Measurements from ENCODE around the gene ERICH4. TPM values are rescaled to one million over a fixed set of nuclear protein-coding genes. Genes with fewer than 3 reads are reported as not detected.

Gene ERICH4
- total and polyA plus RNA-seq, 2 donors (not counting 1 experiment from before 2014, with no cell fraction given), result not detected

- DNase-seq (no peak), ATAC-seq (ENCODE audit: low read depth) (no peak)
- no peaks in the 10 kb centered on the region for H4K20me1 ChIP-seq (ENCODE audit: control insufficient read depth, insufficient read depth, low read length, poor library complexity, severe bottlenecking)
- no peaks in the 10 kb centered on the region for H3K79me2 ChIP-seq (ENCODE audit: control insufficient read depth, insufficient read depth, low read length)
- peaks cover 10 to 11% of the 10 kb centered on the region in 2 donors for H3K4me1 ChIP-seq (ENCODE audit: control insufficient read depth in 2 of 2, insufficient read depth in 2 of 2, low read length in 2 of 2)
- H2AFZ ChIP-seq (ENCODE audit: insufficient read depth, low read depth, low read length, poor library complexity, severe bottlenecking), result no peak overlapping the region
- H3K4me1 Mint-ChIP-seq, result peaks cover 13% of the 10 kb centered on the region
- ChIA-PET CTCF (no interaction called here), POLR2A (no interaction called here)
- H3K9me3 ChIP-seq (ENCODE audit: control extremely low read depth in 1 of 3, control insufficient read depth in 2 of 3, insufficient read depth in 1 of 3, low read length in 2 of 3), result peaks cover 0 to 6% (median 0%) of the 10 kb centered on the region in 3 donors
- H3K9ac ChIP-seq (ENCODE audit: low read length), result no peak overlapping the region
- H3K27ac Mint-ChIP-seq, result no peak overlapping the region
- no peak overlapping the region for H3K4me3 ChIP-seq (ENCODE audit: control extremely low read depth in 1 of 5, extremely low read depth in 1 of 5, insufficient read depth in 1 of 5, low read depth in 2 of 5, low read length in 4 of 5)
- 84% methylated on average over 8 of the region's 8 CpGs for WGBS (ENCODE audit: insufficient coverage)
- no peaks in the 10 kb centered on the region for H3K36me3 ChIP-seq (replicated peaks in 1 of 2; ENCODE audit: control extremely low read depth in 1 of 2, control insufficient read depth in 1 of 2, extremely low read depth in 1 of 2, insufficient read depth in 2 of 2, low read length in 1 of 2)
- TF ChIP-seq CTCF (IDR thresholded peaks at IDR 0.05) (no peak), EZH2 (IDR thresholded peaks at IDR 0.05; ENCODE audit: borderline replicate concordance, insufficient read depth, low read depth, low read length, poor library complexity, severe bottlenecking) (no peak)
- peaks cover 0 to 13% (median 0%) of the 10 kb centered on the region in 4 experiments for H3K27me3 ChIP-seq (replicated peaks in 1 of 4; ENCODE audit: control extremely low read depth in 1 of 4, control insufficient read depth in 3 of 4, insufficient read depth in 4 of 4, low read length in 3 of 4)
- H3K4me2 ChIP-seq (replicated peaks; ENCODE audit: low read depth, low read length, poor library complexity, severe bottlenecking), result no peak overlapping the region
- H3K4me3 Mint-ChIP-seq, result no peak overlapping the region
- intact Hi-C loops (cut with micrococcal nuclease), result no loop called here
- H3K27ac ChIP-seq (ENCODE audit: low read length in 2 of 2), result no peak overlapping the region
- no peaks in the 10 kb centered on the region for H3K9me3 Mint-ChIP-seq (ENCODE audit: insufficient read depth)
- peaks cover 24% of the 10 kb centered on the region for H3K27me3 Mint-ChIP-seq
Measured at GRCh38 chr19:41479757-41480191, 36.8 kb downstream of the ERICH4 start.

GRCh38 chr19:41480336-41480735 lies 37.4 kb downstream of the ERICH4 start:
- no peaks in the 10 kb centered on the region for H4K20me1 ChIP-seq (ENCODE audit: control insufficient read depth, insufficient read depth, low read length, poor library complexity, severe bottlenecking)
- H3K27ac ChIP-seq (ENCODE audit: low read length in 2 of 2), result no peak overlapping the region
- intact Hi-C loops (cut with micrococcal nuclease), result no loop called here
- Mint-ChIP-seq H3K27me3 (peaks cover 28% of the 10 kb centered on the region), H3K9me3 (ENCODE audit: insufficient read depth) (no peaks in the 10 kb centered on the region), H3K4me1 (peaks cover 13% of the 10 kb centered on the region), H3K4me3 (no peak overlapping the region), H3K27ac (no peak overlapping the region)
- ATAC-seq (ENCODE audit: low read depth) (no peak), DNase-seq (no peak)
- H3K4me3 ChIP-seq (ENCODE audit: control extremely low read depth in 1 of 5, extremely low read depth in 1 of 5, insufficient read depth in 1 of 5, low read depth in 2 of 5, low read length in 4 of 5), result no peak overlapping the region
- peaks cover 0 to 6% (median 0%) of the 10 kb centered on the region in 3 donors for H3K9me3 ChIP-seq (ENCODE audit: control extremely low read depth in 1 of 3, control insufficient read depth in 2 of 3, insufficient read depth in 1 of 3, low read length in 2 of 3)
- no peak overlapping the region for H3K9ac ChIP-seq (ENCODE audit: low read length)
- CTCF ChIA-PET, result interaction anchor here (1.3 kb wide), 1 partner anchor 31 kb away, joined by 3 read pairs; no protein-coding TSS in a partner anchor
- H3K79me2 ChIP-seq (ENCODE audit: control insufficient read depth, insufficient read depth, low read length), result no peaks in the 10 kb centered on the region
- 88% methylated on average over 12 of the region's 12 CpGs for WGBS (ENCODE audit: insufficient coverage)
- no peak overlapping the region for H2AFZ ChIP-seq (ENCODE audit: insufficient read depth, low read depth, low read length, poor library complexity, severe bottlenecking)
- peaks cover 10 to 11% of the 10 kb centered on the region in 2 donors for H3K4me1 ChIP-seq (ENCODE audit: control insufficient read depth in 2 of 2, insufficient read depth in 2 of 2, low read length in 2 of 2)
- H3K4me2 ChIP-seq (replicated peaks; ENCODE audit: low read depth, low read length, poor library complexity, severe bottlenecking), result no peak overlapping the region
- H3K36me3 ChIP-seq (replicated peaks in 1 of 2; ENCODE audit: control extremely low read depth in 1 of 2, control insufficient read depth in 1 of 2, extremely low read depth in 1 of 2, insufficient read depth in 2 of 2, low read length in 1 of 2), result no peaks in the 10 kb centered on the region
- TF ChIP-seq EZH2 (IDR thresholded peaks at IDR 0.05; ENCODE audit: borderline replicate concordance, insufficient read depth, low read depth, low read length, poor library complexity, severe bottlenecking) (no peak), CTCF (IDR thresholded peaks at IDR 0.05) (no peak)
- peaks cover 0 to 13% (median 0%) of the 10 kb centered on the region in 4 experiments for H3K27me3 ChIP-seq (replicated peaks in 1 of 4; ENCODE audit: control extremely low read depth in 1 of 4, control insufficient read depth in 3 of 4, insufficient read depth in 4 of 4, low read length in 3 of 4)
- POLR2A ChIA-PET, result no interaction called here

Measured in B cell (primary cell).